GM18505 (cell line): ENCODE results near the gene ARL5A.

Source experiments
- ATAC-seq: cut with Tn5 transposase; IDR thresholded peaks from one replicate; pipeline ENCODE4 v1.9.1; 2021; ENCODE audit not compliant: unreplicated experiment
- POLR2A ChIP-seq: IDR thresholded peaks from 4 replicates; pipeline ENCODE4 v1.6.1; 2011; ENCODE audit warnings: borderline replicate concordance; ENCODE audit not compliant: insufficient read depth, insufficient read length; ENCODE audit errors: extremely low read depth

The ARL5A gene

GRCh38 chr2:151777487-151777886 lies 50.7 kb downstream of the ARL5A start:
- no peak for TF ChIP-seq POLR2A
- no peak for ATAC-seq

GRCh38 chr2:151776367-151776766 lies 51.9 kb downstream of the ARL5A start:
- ATAC-seq = no peak
- TF ChIP-seq POLR2A = no peak

- ATAC-seq = no peak
- no peak for TF ChIP-seq POLR2A
Observed at GRCh38 chr2:151775057-151775740, 53.0 kb downstream of the ARL5A start.

GRCh38 chr2:151774506-151774905 lies 53.7 kb downstream of the ARL5A start:
- no peak for TF ChIP-seq POLR2A
- ATAC-seq = no peak

- no peak for TF ChIP-seq POLR2A
- peak; percentile 97 for ATAC-seq
Observed at GRCh38 chr2:151771599-151772358, 56.4 kb downstream of the ARL5A start.

GRCh38 chr2:151770995-151771394 lies 57.2 kb downstream of the ARL5A start:
- no peak for ATAC-seq
- TF ChIP-seq POLR2A = no peak

- ATAC-seq = no peak
- TF ChIP-seq POLR2A = no peak
Observed at GRCh38 chr2:151769606-151770005, 58.6 kb downstream of the ARL5A start.

- ATAC-seq = no peak
- TF ChIP-seq POLR2A = no peak
Observed at GRCh38 chr2:151767536-151767935, 60.7 kb downstream of the ARL5A start.

GRCh38 chr2:151766437-151767153 lies 61.6 kb downstream of the ARL5A start:
- ATAC-seq = peak; percentile 51
- TF ChIP-seq POLR2A = no peak

- no peak for TF ChIP-seq POLR2A
- no peak for ATAC-seq
Observed at GRCh38 chr2:151765760-151766410, 62.3 kb downstream of the ARL5A start.

- no peak for TF ChIP-seq POLR2A
- ATAC-seq = no peak
Observed at GRCh38 chr2:151762694-151763093, 65.5 kb downstream of the ARL5A start.

- TF ChIP-seq POLR2A = no peak
Observed at GRCh38 chr2:151761687-151762086, 66.5 kb downstream of the ARL5A start.

GRCh38 chr2:151761193-151761592 lies 67.0 kb downstream of the ARL5A start:
- no peak for TF ChIP-seq POLR2A
- ATAC-seq = no peak

More at GRCh38 chr2:151761687-151762086, 66.5 kb downstream of the ARL5A start:
- no peak for ATAC-seq

GRCh38 chr2:151760139-151760650 lies 68.0 kb downstream of the ARL5A start:
- ATAC-seq = no peak
- no peak for TF ChIP-seq POLR2A

- ATAC-seq = no peak
- no peak for TF ChIP-seq POLR2A
Observed at GRCh38 chr2:151758744-151759143, 69.5 kb downstream of the ARL5A start.
